Measurements from ENCODE around the gene METAP1. TPM values are rescaled to one million over a fixed set of nuclear protein-coding genes. Genes with fewer than 3 reads are reported as not detected.
"Not testable (repeated sequence)": the region's sequence is repeated elsewhere in the genome, so short reads cannot be mapped to it uniquely, and the experiment has no call there.

The METAP1 gene
- total and polyA plus RNA-seq, 2 of the 8 experiments (the other 6 are each of a cell fraction or from before 2014, with no cell fraction given): 50.6 to 85.2 TPM

DNA sequence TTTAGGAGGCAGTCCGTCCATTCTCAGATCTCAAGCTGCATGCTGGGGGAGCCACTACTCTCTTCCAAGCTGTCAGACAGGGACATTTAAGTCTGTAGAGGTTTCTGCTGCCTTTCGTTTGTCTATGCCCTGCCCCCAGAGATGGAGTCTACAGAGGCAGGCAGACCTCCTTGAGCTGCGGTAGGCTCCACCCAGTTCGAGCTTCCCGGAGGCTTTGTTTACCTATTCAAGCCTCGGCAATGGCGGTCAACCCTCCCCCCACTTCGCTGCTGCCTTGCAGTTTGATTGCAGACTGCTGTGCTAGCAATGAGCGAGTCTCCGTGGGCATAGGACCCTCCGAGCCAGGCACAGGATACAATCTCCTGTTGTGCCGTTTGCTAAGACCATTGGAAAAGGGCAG, 103.8 kb downstream of the METAP1 start (continued):
- no peak for TF ChIP-seq RAD21 (IDR thresholded peaks at IDR 0.05 in 1 of 2, conservative IDR thresholded peaks at IDR 0.05 in 1 of 2; ENCODE audit: low read depth in 2 of 2, low read length in 2 of 2)
- TF ChIP-seq, protein P1, sequence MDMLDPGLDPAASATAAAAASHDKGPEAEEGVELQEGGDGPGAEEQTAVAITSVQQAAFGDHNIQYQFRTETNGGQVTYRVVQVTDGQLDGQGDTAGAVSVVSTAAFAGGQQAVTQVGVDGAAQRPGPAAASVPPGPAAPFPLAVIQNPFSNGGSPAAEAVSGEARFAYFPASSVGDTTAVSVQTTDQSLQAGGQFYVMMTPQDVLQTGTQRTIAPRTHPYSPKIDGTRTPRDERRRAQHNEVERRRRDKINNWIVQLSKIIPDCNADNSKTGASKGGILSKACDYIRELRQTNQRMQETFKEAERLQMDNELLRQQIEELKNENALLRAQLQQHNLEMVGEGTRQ (IDR thresholded peaks at IDR 0.05; ENCODE audit: low read length): no peak
- TF ChIP-seq SP1 (IDR thresholded peaks at IDR 0.05; ENCODE audit: low read depth, low read length): no peak
- TF ChIP-seq, protein P2, sequence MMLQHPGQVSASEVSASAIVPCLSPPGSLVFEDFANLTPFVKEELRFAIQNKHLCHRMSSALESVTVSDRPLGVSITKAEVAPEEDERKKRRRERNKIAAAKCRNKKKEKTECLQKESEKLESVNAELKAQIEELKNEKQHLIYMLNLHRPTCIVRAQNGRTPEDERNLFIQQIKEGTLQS (IDR thresholded peaks at IDR 0.05; ENCODE audit: insufficient read depth, low read depth, low read length): no peak

DNA sequence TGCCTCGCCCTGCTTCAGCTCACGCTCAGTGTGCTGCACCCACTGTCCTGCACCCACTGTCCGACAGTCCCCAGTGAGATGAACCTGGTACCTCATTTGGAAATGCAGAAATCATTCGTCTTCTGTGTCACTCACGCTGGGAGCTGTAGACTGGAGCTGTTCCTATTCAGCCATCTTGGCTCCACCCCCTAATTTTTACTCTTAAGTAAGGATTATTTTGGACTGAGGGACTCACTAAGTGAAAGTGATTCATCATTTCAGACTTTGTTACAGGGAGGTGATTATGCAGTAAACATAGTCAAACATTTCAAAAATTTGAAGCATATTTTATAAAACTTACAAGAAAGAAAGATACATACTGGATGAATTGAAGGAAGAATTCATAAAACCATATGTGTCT, 104.3 kb downstream of the METAP1 start:
- H3K27me3 ChIP-seq (replicated peaks in 1 of 4; ENCODE audit: control insufficient read depth in 3 of 4, extremely low read depth in 1 of 4, insufficient read depth in 3 of 4, low read length in 3 of 4); H2BK5ac ChIP-seq (ENCODE audit: low read depth, low read length); H3K27ac ChIP-seq (ENCODE audit: low read depth, low read length); H3K4ac ChIP-seq (replicated peaks; ENCODE audit: insufficient read length, low read depth, low read length); H3K18ac ChIP-seq (ENCODE audit: extremely low read depth, low read length); H3K36me3 ChIP-seq (ENCODE audit: control insufficient read depth in 2 of 4, insufficient read depth in 4 of 4, low read length in 3 of 4); H3K9ac ChIP-seq (replicated peaks in 1 of 4; ENCODE audit: extremely low read depth in 1 of 4, low read depth in 3 of 4, low read length in 3 of 4); H4K5ac ChIP-seq (ENCODE audit: insufficient read length, low read depth, low read length); H3K4me3 ChIP-seq (ENCODE audit: extremely low read depth in 1 of 4, insufficient read depth in 2 of 4, low read depth in 3 of 4, low read length in 4 of 4); H3K23ac ChIP-seq (ENCODE audit: insufficient read length); H4K8ac ChIP-seq (ENCODE audit: extremely low read depth, insufficient read depth, low read length); H2AK5ac ChIP-seq (ENCODE audit: low read depth, low read length); H3K79me1 ChIP-seq (ENCODE audit: low read depth, low read length); H3K79me2 ChIP-seq (ENCODE audit: control insufficient read depth in 1 of 2, insufficient read depth in 2 of 2, low read length in 2 of 2); DNase-seq (ENCODE audit: low read depth in 1 of 2, low spot score in 2 of 2); H3K56ac ChIP-seq (replicated peaks; ENCODE audit: insufficient read length, low read depth, low read length); H3K23me2 ChIP-seq (ENCODE audit: low read depth, low read length); H4K20me1 ChIP-seq (replicated peaks in 1 of 2; ENCODE audit: control insufficient read depth in 1 of 2, insufficient read depth in 2 of 2, low read length in 2 of 2); H2BK12ac ChIP-seq (ENCODE audit: low read depth, low read length); H2BK120ac ChIP-seq (replicated peaks; ENCODE audit: low read depth, low read length); H3K14ac ChIP-seq (ENCODE audit: insufficient read length); FAIRE-seq; H2AFZ ChIP-seq (ENCODE audit: low read length); H2BK20ac ChIP-seq (ENCODE audit: low read length); H2BK15ac ChIP-seq (ENCODE audit: low read length); H4K91ac ChIP-seq (replicated peaks; ENCODE audit: insufficient read length, low read length); H3K4me2 ChIP-seq (ENCODE audit: insufficient read depth in 1 of 2, low read depth in 2 of 2, low read length in 2 of 2); H3K4me1 ChIP-seq (replicated peaks in 1 of 4; ENCODE audit: control insufficient read depth in 3 of 4, insufficient read depth in 4 of 4, low read length in 3 of 4): not testable (repeated sequence)
- H3K9me3 ChIP-seq (ENCODE audit: insufficient read depth in 2 of 2, low read depth in 1 of 2, low read length in 1 of 2): peaks cover 8 to 11% of the 10 kb centered on the region in 2 experiments; a peak in 2 of 4 replicates
- 69% methylated on average over 5 of the region's 5 CpGs; no CpG with 5 or more reads in 1 of the 2 experiments for WGBS, 2 experiments (ENCODE audit: extremely low coverage in 1 of 2, insufficient coverage in 1 of 2, insufficient read length in 1 of 2, insufficient replicate concordance in 2 of 2, low coverage in 1 of 2, low lambda C conversion rate in 2 of 2, missing lambda C conversion rate in 1 of 2)
- ChIA-PET POLR2A (ENCODE audit: partially characterized antibody) (interaction anchor here (1.2 kb wide), 1 partner anchor 11 kb away, joined by 4 read pairs; the partner anchor contains the start of gene ADH5), CTCF (ENCODE audit: partially characterized antibody) (interaction anchor here (0.9 to 1.2 kb wide), 3 partner anchors 44 to 358 kb away, joined by 3 read pairs; no protein-coding TSS in a partner anchor)
